Lung (tissue), 12 donors: ENCODE results near the gene CTSH. TPM values are rescaled to one million over a fixed set of nuclear protein-coding genes. Genes with fewer than 3 reads are reported as not detected.

Source experiments
- ATAC-seq: fragments of 200-7000 bp; cut with Tn5 transposase; one replicate; pipeline ENCODE4 v1.9.1; 2020; ENCODE audit warnings: moderate number of reproducible peaks; ENCODE audit not compliant: insufficient read depth, low FRiP score
- DNase-seq, 3 donors: peaks; one replicate each; pipeline ENCODE4 v3.0.0-alpha.2; 2013 to 2017
- H3K27ac ChIP-seq, 2 donors: one replicate each; pipeline ENCODE4 v1.5.1; 2013; ENCODE audit warnings: mild to moderate bottlenecking in 2 of 2, moderate library complexity in 2 of 2, control low read depth in 1 of 2, inconsistent platforms in 1 of 2, low read depth in 1 of 2, low read length in 1 of 2
- H3K27me3 ChIP-seq, 3 donors: one replicate each; pipeline ENCODE4 v1.5.1; 2013; ENCODE audit warnings: low read length in 2 of 3; ENCODE audit not compliant: control insufficient read depth in 3 of 3, insufficient read depth in 3 of 3
- H3K36me3 ChIP-seq, 4 donors: one replicate each; pipeline ENCODE4 v1.5.1; 2013; ENCODE audit warnings: low read length in 4 of 4, mild to moderate bottlenecking in 1 of 4, moderate library complexity in 1 of 4; ENCODE audit not compliant: control insufficient read depth in 4 of 4, insufficient read depth in 4 of 4
- H3K4me1 ChIP-seq, 5 donors: one replicate each; pipeline ENCODE4 v1.5.1; 2013; ENCODE audit warnings: low read length in 5 of 5, mild to moderate bottlenecking in 2 of 5, moderate library complexity in 1 of 5; ENCODE audit not compliant: control insufficient read depth in 5 of 5, insufficient read depth in 5 of 5
- H3K4me3 ChIP-seq: one replicate; pipeline ENCODE4 v1.5.1; 2013; ENCODE audit warnings: mild to moderate bottlenecking, control low read depth, moderate library complexity
- H3K9ac ChIP-seq, 2 donors: one replicate each; pipeline ENCODE4 v1.5.1; 2013; ENCODE audit warnings: low read length in 2 of 2, control low read depth in 1 of 2; ENCODE audit not compliant: insufficient read depth in 1 of 2
- H3K9me3 ChIP-seq, 4 donors: one replicate each; pipeline ENCODE4 v1.5.1; 2013; ENCODE audit warnings: low read length in 3 of 4, mild to moderate bottlenecking in 1 of 4, moderate library complexity in 1 of 4; ENCODE audit not compliant: control insufficient read depth in 4 of 4, insufficient read depth in 3 of 4
- WGBS, 2 donors: extraction: QIAGEN DNeasy Blood & Tissue Kit; methylation state at CpG; one replicate each; pipeline ENCODE4 v1.1.7; 2013; 5-methylcytosine and 5-hydroxymethylcytosine counted together
- polyA plus RNA-seq, 2 donors: library from polyadenylated mRNA; stranded (reverse); fragments of 200-250 nt; gene quantifications; one replicate each; pipeline ENCODE4 v1.2.1, GENCODE V29; 2013
- total RNA-seq, 2 donors: library from RNA; depleted of rRNA in 1 of 2; stranded (reverse); fragments of >200 nt in 1 of 2; gene quantifications; one replicate each; pipeline ENCODE4 v1.2.1, GENCODE V29; 2014 to 2021
- TF ChIP-seq, protein P1 (sequence below): IDR thresholded peaks from 2 replicates; pipeline ENCODE4 v1.5.1; 2012; ENCODE audit warnings: mild to moderate bottlenecking; ENCODE audit errors: control extremely low read depth, extremely low read depth
- donor health status: control.
- donor health status: control.
- donor health status: Bipolar disorder and iron deficiency.
- donor health status: healthy.
- donor health status: DM: yes; HTN: yes; CAD: no.

CTSH gene
- total and polyA plus RNA-seq, 4 donors: 821 to 1,902 (median 1,209) TPM

DNA sequence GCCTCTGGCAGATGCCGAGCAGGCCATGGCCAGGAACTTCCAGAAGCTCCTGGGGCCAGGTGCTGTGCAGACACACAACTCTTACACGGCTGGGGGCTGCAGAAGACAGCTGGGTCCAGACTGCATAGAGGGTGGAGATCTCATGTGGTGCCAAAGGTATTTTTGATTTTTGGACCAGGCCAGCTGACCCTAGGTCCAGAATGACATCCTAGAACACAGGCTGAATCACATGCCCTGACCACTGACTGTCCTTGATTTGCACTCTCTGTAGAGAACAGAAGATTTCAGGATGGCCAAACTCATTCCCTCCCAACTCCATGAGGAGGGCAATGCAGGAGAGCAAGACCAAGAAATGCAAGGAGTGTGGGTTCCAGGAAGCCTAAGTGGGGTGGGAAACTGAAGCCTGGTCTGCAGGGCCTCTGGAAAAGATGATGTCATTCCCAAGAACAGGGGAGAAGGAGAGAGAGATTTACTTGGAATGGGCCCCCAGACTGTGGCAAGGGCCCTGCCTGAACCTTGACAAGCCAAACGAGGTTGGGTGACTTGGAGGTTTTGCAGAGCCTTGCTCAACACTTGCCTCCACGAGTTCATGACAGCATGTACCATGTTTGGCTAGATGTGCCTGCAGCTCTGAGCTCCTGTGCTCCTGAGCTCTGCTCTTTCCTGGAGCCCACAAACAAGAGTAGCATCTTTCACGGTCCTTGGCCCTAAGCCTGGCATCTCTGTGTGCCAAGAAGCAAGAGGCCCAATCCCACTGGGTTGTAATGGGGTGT lies 38.5 kb upstream of the CTSH start:
- TF ChIP-seq, protein P1, sequence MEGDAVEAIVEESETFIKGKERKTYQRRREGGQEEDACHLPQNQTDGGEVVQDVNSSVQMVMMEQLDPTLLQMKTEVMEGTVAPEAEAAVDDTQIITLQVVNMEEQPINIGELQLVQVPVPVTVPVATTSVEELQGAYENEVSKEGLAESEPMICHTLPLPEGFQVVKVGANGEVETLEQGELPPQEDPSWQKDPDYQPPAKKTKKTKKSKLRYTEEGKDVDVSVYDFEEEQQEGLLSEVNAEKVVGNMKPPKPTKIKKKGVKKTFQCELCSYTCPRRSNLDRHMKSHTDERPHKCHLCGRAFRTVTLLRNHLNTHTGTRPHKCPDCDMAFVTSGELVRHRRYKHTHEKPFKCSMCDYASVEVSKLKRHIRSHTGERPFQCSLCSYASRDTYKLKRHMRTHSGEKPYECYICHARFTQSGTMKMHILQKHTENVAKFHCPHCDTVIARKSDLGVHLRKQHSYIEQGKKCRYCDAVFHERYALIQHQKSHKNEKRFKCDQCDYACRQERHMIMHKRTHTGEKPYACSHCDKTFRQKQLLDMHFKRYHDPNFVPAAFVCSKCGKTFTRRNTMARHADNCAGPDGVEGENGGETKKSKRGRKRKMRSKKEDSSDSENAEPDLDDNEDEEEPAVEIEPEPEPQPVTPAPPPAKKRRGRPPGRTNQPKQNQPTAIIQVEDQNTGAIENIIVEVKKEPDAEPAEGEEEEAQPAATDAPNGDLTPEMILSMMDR: no peak
- Histone ChIP-seq H3K9me3 (no peaks in the 10 kb centered on the region), H3K9ac (no peak overlapping the region), H3K36me3 (no peaks in the 10 kb centered on the region), H3K4me3 (no peak overlapping the region), H3K27ac (no peak overlapping the region), H3K4me1 (peaks cover 0 to 8% (median 0%) of the 10 kb centered on the region in 5 donors), H3K27me3 (no peaks in the 10 kb centered on the region)
- no peak for DNase-seq
- WGBS, 2 donors: 72 to 75% methylated on average over 5 of the region's 5 CpGs
- no peak for ATAC-seq

DNA sequence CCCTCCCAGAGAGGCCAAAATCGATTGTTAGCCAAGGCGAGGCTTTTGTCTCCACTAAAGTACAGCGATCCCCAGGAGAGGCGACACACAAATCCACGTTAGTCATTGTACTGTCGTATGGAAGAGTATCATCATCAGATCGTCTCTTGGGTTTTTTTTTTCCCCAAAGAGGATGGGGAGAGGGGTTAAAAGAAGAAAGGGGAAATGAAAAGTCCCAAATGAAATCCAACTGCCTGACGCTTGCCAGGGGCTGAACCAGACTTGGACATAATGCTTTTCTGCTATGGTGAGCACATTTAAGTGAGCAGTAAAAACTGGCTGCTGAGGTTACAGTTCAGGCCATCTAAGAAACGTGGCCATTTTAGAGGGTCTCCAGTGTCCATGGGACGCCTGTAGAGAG lies 37.9 kb upstream of the CTSH start:
- TF ChIP-seq, protein P1: no peak
- H3K27me3 ChIP-seq: no peaks in the 10 kb centered on the region
- no peaks in the 10 kb centered on the region for H3K36me3 ChIP-seq
- H3K9ac ChIP-seq: no peak overlapping the region
- no peaks in the 10 kb centered on the region for H3K9me3 ChIP-seq
- no peak overlapping the region for H3K4me3 ChIP-seq
- DNase-seq (no peak), ATAC-seq (no peak)
- 79 to 84% methylated on average over 10 of the region's 10 CpGs for WGBS, 2 donors
- H3K4me1 ChIP-seq: peaks cover 0 to 5% (median 0%) of the 10 kb centered on the region in 5 donors
- no peak overlapping the region for H3K27ac ChIP-seq

DNA sequence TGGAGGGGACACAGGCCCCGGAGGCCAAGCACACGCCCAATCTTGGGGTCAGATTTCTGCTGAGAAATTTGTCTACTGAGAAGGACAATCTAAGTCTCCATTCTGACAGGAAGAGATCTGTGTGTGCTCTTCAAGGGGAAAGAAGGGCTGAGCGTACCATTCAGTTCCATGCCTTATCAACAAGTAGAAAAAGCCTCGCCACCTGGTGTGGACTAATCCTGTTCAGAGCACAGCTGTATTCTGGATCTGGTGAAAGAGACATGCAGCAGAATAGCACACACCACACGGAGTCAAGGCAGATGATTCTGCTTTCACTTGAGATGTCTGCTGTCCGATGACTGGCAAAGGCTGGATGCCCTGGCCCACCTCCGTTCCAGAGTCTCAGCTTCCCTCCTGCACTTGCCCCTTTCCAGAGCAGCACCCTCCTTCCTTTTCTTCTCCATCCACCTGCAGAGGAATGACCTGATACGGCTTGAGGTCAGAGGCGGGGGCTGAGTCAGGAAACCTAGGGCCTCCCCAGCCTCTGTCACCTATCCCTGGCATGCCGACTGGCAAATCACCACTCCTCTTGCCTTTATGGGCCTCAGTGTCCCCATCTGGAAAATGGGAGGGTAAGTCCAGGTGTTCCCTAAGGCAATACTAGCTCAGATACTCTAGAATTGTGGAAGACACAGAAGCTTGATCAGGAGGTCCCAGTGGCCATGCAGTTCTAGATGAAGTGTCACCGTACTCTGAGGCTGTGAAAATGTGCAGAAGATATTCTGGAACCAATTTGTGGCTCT lies 36.9 kb upstream of the CTSH start:
- peaks cover 0 to 5% (median 0%) of the 10 kb centered on the region in 5 donors for H3K4me1 ChIP-seq
- DNase-seq (no peak), ATAC-seq (no peak)
- H3K27me3 ChIP-seq: no peaks in the 10 kb centered on the region
- no peak overlapping the region for H3K27ac ChIP-seq
- no peaks in the 10 kb centered on the region for H3K9me3 ChIP-seq
- TF ChIP-seq, protein P1: no peak
- H3K36me3 ChIP-seq: no peaks in the 10 kb centered on the region
- no peak overlapping the region for H3K9ac ChIP-seq
- WGBS, 2 donors: 90 to 95% methylated on average over 11 of the region's 11 CpGs
- H3K4me3 ChIP-seq: no peak overlapping the region
